ENCODE results near the gene PLXNA3.
"Not testable (repeated sequence)": the region's sequence is repeated elsewhere in the genome, so short reads cannot be mapped to it uniquely, and the experiment has no call there.

The PLXNA3 gene

DNA sequence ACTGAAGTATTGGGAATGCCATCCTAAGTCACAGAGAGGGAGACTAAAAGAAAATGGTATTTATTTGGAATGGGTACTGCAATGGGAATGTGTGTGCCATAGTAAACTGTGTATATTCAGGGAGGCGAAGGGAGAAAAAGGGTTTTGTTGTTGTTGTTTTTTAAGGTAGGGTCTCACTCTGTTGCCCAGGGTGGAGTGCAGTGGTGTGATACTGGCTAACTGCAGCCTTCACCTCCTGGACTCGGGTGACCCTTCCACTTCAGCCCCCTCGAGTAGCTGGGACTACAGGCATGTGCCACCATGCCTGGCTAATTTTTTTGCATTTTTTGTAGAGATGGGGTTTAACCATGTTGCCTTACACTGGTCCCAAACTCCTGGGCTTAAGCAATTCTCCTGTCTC lies 36.6 kb downstream of the PLXNA3 start:
- no peak for DNase-seq
- TF ChIP-seq, protein P1, sequence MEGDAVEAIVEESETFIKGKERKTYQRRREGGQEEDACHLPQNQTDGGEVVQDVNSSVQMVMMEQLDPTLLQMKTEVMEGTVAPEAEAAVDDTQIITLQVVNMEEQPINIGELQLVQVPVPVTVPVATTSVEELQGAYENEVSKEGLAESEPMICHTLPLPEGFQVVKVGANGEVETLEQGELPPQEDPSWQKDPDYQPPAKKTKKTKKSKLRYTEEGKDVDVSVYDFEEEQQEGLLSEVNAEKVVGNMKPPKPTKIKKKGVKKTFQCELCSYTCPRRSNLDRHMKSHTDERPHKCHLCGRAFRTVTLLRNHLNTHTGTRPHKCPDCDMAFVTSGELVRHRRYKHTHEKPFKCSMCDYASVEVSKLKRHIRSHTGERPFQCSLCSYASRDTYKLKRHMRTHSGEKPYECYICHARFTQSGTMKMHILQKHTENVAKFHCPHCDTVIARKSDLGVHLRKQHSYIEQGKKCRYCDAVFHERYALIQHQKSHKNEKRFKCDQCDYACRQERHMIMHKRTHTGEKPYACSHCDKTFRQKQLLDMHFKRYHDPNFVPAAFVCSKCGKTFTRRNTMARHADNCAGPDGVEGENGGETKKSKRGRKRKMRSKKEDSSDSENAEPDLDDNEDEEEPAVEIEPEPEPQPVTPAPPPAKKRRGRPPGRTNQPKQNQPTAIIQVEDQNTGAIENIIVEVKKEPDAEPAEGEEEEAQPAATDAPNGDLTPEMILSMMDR (IDR thresholded peaks at IDR 0.05), result no peak
- H3K4me3 ChIP-seq, result no peak overlapping the region
- peaks cover 0 to 5% (median 1%) of the 10 kb centered on the region in 4 donors for H3K4me1 ChIP-seq
- intact Hi-C loops (cut with DNase I; ENCODE audit: low total_unique reads), result no loop called here
- no peaks in the 10 kb centered on the region for H3K9me3 ChIP-seq
- no peaks in the 10 kb centered on the region for H3K36me3 ChIP-seq
- no peaks in the 10 kb centered on the region for H3K27me3 ChIP-seq
- no peak overlapping the region for H3K27ac ChIP-seq

DNA sequence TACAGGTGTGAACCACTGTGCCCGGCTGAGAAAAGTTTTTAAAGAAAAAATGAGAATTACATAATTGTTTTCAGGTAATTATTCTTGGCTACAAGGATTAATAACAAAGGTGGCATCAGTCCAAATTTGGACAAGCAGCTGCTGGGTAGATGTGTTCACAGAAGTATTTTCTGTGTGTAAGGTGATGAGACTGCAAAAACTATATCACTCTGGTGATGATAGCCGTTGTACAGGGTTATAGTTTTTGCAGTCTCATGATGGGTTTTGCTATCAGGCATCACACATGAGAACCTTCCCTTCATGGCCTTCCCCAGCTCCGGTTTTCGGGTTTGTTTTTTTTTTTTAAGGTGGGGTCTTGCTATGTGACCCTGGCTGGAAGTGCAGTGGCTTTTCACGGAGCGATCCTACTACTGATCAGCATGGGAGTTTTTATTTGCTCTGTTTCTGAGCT lies 37.4 kb downstream of the PLXNA3 start:
- DNase-seq, result no peak
- no peak overlapping the region for H3K27ac ChIP-seq
- H3K9me3 ChIP-seq, result no peaks in the 10 kb centered on the region
- TF ChIP-seq, protein P1 (IDR thresholded peaks at IDR 0.05), result no peak
- intact Hi-C loops (cut with DNase I; ENCODE audit: low total_unique reads), result no loop called here
- H3K4me1 ChIP-seq, result peaks cover 0 to 3% (median 1%) of the 10 kb centered on the region in 4 donors
- H3K4me3 ChIP-seq, result no peak overlapping the region
- no peaks in the 10 kb centered on the region for H3K36me3 ChIP-seq
- no peaks in the 10 kb centered on the region for H3K27me3 ChIP-seq

DNA sequence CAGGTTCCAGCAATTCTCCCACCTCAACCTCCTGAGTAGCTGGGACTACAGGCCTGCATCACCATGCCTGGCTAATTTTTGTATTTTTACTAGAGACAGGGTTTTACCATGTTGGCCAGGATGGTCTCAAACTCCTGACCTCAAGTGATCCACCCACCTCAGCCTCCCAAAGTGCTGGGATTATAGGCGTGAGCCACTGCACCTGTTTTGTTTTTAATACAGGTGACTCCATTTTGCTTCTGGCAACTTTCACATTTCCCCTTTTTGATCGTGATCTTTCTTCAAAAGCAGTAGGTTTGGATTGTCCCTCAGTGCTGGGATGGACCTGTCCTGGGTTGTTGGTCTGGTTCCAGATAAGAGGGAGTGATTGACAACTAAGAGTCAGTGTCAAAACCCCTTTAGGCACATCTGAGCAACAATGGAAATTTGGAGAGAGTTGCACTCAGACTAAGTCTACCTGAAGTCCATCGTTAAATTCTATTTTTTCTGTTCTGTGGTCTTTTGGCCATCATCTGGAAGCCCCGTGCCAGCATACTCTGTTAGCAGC lies 38.6 kb downstream of the PLXNA3 start:
- H3K27ac ChIP-seq; DNase-seq; H3K4me3 ChIP-seq; H3K36me3 ChIP-seq; H3K9me3 ChIP-seq; H3K4me1 ChIP-seq; H3K27me3 ChIP-seq; intact Hi-C loops (cut with DNase I; ENCODE audit: low total_unique reads): not testable (repeated sequence)

DNA sequence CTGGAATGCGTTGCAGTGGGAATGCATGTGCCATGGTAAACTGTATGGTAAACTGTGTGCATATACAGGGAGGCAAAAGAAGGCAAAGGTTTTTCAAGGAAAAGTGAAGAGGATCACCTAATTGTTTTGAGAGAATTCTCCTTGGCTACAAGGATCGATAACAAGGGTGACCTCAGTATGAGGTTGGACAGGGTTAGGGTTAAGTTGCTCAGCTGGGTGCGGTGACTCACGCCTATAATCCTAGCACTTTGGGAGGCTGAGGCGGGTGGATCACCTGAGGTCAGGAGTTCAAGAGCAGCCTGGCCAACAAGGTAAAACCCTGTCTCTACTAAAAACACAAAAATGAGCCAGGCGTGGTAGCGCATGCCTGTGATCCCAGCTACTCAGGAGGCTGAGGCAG lies 43.3 kb downstream of the PLXNA3 start:
- intact Hi-C loops (cut with DNase I; ENCODE audit: low total_unique reads); DNase-seq; H3K9me3 ChIP-seq; H3K4me1 ChIP-seq; H3K27me3 ChIP-seq; H3K27ac ChIP-seq; H3K4me3 ChIP-seq: not testable (repeated sequence)
- peaks cover 0 to 12% (median 12%) of the 10 kb centered on the region in 3 donors for H3K36me3 ChIP-seq

DNA sequence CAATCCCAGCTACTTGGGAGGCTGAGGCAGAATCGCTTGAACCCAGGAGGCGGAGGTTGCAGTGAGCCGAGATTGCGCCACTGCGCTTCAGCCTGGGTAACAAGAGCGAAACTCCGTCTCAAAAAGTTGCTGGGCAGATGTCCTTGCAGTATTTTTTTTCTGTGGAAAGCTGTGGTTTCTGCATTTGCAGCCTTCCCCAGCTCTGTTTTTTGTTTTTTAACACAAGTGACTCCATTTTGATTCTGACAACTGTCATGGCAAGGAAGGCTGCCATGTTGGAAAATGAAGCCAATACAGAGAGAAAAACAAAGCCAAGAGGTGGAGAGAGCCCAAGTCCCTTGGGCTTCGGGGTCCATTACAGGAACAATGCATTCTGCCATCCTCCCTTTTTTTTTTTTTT lies 44.0 kb downstream of the PLXNA3 start:
- no peaks in the 10 kb centered on the region for H3K9me3 ChIP-seq

DNA sequence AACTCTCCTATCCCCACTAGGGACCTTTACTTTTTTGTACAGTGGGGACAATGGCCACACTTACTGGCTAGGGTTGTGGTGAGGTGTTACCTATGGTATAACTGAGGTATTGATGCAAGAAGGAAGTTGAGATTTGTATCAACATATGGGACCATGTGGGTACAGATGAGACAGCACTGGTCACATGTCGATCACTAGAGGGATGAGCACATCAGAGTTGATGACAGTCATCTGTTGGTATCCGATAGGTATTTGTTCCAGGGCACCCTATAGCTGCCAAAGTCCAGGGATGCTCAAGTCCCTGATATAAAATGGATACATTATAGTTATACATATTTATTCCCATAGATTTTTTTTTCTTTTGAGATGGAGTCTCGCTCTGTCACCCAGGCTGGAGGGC lies 44.9 kb downstream of the PLXNA3 start:
- intact Hi-C loops (cut with DNase I; ENCODE audit: low total_unique reads), result no loop called here
- Histone ChIP-seq H3K9me3 (no peaks in the 10 kb centered on the region), H3K27me3 (no peaks in the 10 kb centered on the region), H3K4me3 (no peak overlapping the region), H3K36me3 (peaks cover 0 to 27% (median 27%) of the 10 kb centered on the region in 3 donors), H3K4me1 (no peaks in the 10 kb centered on the region), H3K27ac (no peak overlapping the region)
- DNase-seq, result no peak
- TF ChIP-seq, protein P1 (IDR thresholded peaks at IDR 0.05), result no peak

More for the DNA sequence above, 44.0 kb downstream of the PLXNA3 start:
- intact Hi-C loops (cut with DNase I; ENCODE audit: low total_unique reads), result no loop called here
- TF ChIP-seq, protein P1 (IDR thresholded peaks at IDR 0.05), result no peak
- no peaks in the 10 kb centered on the region for H3K27me3 ChIP-seq
- no peak overlapping the region for H3K27ac ChIP-seq
- H3K4me3 ChIP-seq, result no peak overlapping the region
- no peak for DNase-seq
- peaks cover 0 to 18% (median 18%) of the 10 kb centered on the region in 3 donors for H3K36me3 ChIP-seq
- H3K4me1 ChIP-seq, result no peaks in the 10 kb centered on the region

DNA sequence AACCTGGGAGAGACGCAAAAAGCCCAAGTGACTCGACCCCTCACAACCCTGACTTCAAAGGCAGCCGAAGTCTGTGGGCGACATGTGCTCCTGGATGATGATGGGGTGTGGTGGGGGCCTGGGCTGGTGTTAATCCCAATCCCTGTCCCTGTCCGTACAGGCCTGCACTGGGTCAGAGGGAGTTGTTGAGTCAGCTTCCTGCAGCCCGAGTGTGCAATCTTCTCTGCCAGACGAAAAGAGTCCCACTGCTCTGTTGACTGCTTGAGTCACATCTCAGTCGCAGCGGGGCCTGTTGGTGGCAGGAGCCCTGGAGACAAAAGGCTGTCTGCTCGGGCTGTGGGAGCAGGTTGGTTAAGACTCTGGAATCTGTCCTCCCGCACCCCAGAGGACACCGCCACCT lies 47.7 kb downstream of the PLXNA3 start:
- no peak for DNase-seq
- Histone ChIP-seq H3K27me3 (no peaks in the 10 kb centered on the region), H3K36me3 (peaks cover 0 to 47% (median 42%) of the 10 kb centered on the region in 3 donors), H3K9me3 (peaks cover 0 to 8% (median 0%) of the 10 kb centered on the region in 3 donors), H3K4me1 (no peaks in the 10 kb centered on the region), H3K4me3 (no peak overlapping the region), H3K27ac (no peak overlapping the region)
- intact Hi-C loops (cut with DNase I; ENCODE audit: low total_unique reads), result no loop called here
- TF ChIP-seq, protein P1 (IDR thresholded peaks at IDR 0.05), result no peak
